B cell (primary cell): ENCODE measurements around the gene DNAI2.

Experiments used
- EZH2 ChIP-seq: IDR thresholded peaks from 2 replicates; pipeline ENCODE4 v1.6.1; 2012; ENCODE audit warnings: borderline replicate concordance, low read depth, mild to moderate bottlenecking, moderate library complexity, low read length; ENCODE audit not compliant: insufficient read depth, poor library complexity, severe bottlenecking
- TF ChIP-seq, protein P1 (sequence below): fragments of 200-600 bp; IDR thresholded peaks from one replicate; pipeline ENCODE4 v1.8.0; 2022; ENCODE audit warnings: antibody characterized with exemption, mild to moderate bottlenecking

- TF ChIP-seq EZH2 = no peak
- TF ChIP-seq, protein P1, sequence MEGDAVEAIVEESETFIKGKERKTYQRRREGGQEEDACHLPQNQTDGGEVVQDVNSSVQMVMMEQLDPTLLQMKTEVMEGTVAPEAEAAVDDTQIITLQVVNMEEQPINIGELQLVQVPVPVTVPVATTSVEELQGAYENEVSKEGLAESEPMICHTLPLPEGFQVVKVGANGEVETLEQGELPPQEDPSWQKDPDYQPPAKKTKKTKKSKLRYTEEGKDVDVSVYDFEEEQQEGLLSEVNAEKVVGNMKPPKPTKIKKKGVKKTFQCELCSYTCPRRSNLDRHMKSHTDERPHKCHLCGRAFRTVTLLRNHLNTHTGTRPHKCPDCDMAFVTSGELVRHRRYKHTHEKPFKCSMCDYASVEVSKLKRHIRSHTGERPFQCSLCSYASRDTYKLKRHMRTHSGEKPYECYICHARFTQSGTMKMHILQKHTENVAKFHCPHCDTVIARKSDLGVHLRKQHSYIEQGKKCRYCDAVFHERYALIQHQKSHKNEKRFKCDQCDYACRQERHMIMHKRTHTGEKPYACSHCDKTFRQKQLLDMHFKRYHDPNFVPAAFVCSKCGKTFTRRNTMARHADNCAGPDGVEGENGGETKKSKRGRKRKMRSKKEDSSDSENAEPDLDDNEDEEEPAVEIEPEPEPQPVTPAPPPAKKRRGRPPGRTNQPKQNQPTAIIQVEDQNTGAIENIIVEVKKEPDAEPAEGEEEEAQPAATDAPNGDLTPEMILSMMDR = no peak
These were observed 58.1 kb downstream of the DNAI2 start for GRCh38 chr17:74332017-74332650.
